ENCODE data around the gene PIK3AP1.

Gene PIK3AP1

DNA sequence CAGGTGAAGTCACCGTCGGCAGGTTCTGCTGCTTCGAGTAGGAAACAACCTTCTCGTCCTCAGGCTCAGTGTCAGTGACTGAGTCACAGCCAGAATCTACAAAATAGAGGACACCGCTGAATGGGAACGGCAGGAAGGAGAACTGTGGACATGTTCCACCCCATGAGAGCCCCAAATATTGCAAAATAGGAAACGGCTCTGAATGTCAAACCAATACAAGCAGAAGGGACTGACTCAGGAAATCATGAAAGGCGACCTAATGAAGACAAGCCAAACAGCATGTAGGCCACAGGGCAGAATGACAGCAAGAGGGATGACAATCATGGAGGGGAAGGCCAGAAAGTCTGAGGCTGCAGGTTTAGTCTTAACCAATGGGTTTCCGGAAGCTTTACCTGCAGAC, 63.5 kb downstream of the PIK3AP1 start:
- H3K27ac ChIP-seq (ENCODE audit: low read depth, low read length) = no peak overlapping the region
- H3K36me3 ChIP-seq (ENCODE audit: insufficient read depth, low read length) = no peaks in the 10 kb centered on the region
- no peaks in the 10 kb centered on the region for H3K4me1 ChIP-seq (ENCODE audit: control insufficient read depth, insufficient read depth, low read length, unreplicated experiment)
- no peak overlapping the region for H3K4me3 ChIP-seq (ENCODE audit: low read depth, low read length)
- H3K79me2 ChIP-seq (ENCODE audit: control insufficient read depth, insufficient read depth, low read length, unreplicated experiment) = no peaks in the 10 kb centered on the region
- no peak overlapping the region for H2AFZ ChIP-seq (ENCODE audit: low read length, unreplicated experiment)
- H3K27me3 ChIP-seq (ENCODE audit: insufficient read depth, low read length) = no peaks in the 10 kb centered on the region

DNA sequence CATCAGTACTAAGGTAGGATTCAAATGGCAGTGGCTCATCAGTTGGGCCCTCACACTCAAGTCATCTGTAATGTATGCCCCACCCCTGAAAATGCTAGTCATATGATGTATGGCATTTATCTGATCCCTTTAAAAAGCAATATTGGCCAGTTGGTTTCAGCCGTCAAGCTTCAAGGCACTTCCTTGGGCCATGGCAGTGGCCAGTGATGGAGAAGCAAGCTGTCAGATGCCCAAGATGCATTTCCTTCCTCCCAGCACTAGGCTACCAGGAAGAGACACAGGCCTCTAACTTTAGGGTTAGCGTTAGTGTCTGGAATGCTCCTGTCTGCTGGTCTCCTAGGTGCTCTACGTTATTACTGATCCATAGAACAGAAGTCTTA, 64.1 kb downstream of the PIK3AP1 start:
- no peaks in the 10 kb centered on the region for H3K79me2 ChIP-seq (ENCODE audit: control insufficient read depth, insufficient read depth, low read length, unreplicated experiment)
- H3K27ac ChIP-seq (ENCODE audit: low read depth, low read length) = no peak overlapping the region
- H3K4me3 ChIP-seq (ENCODE audit: low read depth, low read length) = no peak overlapping the region
- no peaks in the 10 kb centered on the region for H3K4me1 ChIP-seq (ENCODE audit: control insufficient read depth, insufficient read depth, low read length, unreplicated experiment)
- no peak overlapping the region for H2AFZ ChIP-seq (ENCODE audit: low read length, unreplicated experiment)
- peaks cover 5% of the 10 kb centered on the region; the same call in 1 of the 2 replicates for H3K27me3 ChIP-seq (ENCODE audit: insufficient read depth, low read length)
- no peaks in the 10 kb centered on the region for H3K36me3 ChIP-seq (ENCODE audit: insufficient read depth, low read length)

DNA sequence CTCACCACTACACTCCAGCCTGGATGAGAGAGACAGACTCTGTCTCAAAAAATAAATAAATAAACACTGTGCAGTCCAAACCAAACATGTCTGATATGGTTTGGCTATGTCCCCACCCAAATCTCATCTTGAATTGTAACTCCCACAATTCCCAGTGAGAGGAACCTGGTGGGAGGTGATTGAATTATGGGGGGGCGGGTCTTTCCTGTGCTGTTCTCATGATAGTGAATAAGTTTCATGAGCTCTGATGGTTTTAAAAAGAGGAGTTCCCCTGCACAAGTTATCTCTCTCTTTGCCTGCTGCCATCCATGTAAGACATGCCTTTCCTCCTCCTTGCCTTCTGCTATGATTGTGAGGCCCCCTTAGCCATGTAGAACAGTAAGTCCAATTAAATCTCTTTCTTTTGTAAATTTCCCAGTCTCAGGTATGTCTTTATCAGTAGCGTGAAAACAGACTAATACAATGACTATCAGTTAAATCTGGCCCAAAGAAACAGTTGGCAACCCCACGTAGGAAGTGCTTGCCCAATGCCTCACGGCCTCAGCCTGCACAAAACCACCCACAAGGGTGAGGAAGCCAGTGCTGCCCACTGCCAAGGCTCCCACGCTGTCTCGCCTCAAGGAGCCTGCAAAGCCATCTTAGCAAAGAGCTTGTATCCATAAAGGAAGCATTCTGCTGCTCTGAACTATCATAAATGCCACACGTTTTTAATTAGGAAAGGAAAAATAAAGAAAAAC, 64.7 kb downstream of the PIK3AP1 start:
- Histone ChIP-seq H3K27ac (ENCODE audit: low read depth, low read length) (no peak overlapping the region), H3K4me3 (ENCODE audit: low read depth, low read length) (no peak overlapping the region), H2AFZ (ENCODE audit: low read length, unreplicated experiment) (no peak overlapping the region), H3K36me3 (ENCODE audit: insufficient read depth, low read length) (no peaks in the 10 kb centered on the region), H3K4me1 (ENCODE audit: control insufficient read depth, insufficient read depth, low read length, unreplicated experiment) (no peaks in the 10 kb centered on the region), H3K79me2 (ENCODE audit: control insufficient read depth, insufficient read depth, low read length, unreplicated experiment) (no peaks in the 10 kb centered on the region), H3K27me3 (ENCODE audit: insufficient read depth, low read length) (peaks cover 10% of the 10 kb centered on the region)

DNA sequence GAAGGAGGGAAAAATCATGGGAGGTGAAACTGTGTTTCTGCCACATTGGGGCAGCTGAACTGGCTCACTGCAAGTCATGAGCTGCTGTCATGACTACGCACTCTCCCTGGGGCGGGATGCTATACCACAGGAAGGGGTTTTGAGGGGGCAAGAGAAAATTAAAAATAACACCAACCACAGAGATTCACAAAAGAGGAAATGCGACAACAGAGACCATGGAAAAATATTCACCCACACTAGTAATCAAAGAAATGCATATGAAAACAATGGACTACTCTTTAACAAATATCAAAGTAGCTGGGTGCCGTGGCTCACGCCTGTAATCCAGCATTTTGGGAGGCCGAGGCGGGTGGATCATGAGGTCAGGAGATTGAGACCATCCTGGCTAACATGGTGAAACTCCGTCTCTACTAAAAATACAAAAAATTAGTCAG, 68.3 kb downstream of the PIK3AP1 start:
- Histone ChIP-seq H3K79me2 (ENCODE audit: control insufficient read depth, insufficient read depth, low read length, unreplicated experiment) (no peaks in the 10 kb centered on the region), H3K4me3 (ENCODE audit: low read depth, low read length) (no peak overlapping the region), H3K4me1 (ENCODE audit: control insufficient read depth, insufficient read depth, low read length, unreplicated experiment) (no peaks in the 10 kb centered on the region), H3K27me3 (ENCODE audit: insufficient read depth, low read length) (peaks cover 30% of the 10 kb centered on the region), H3K27ac (ENCODE audit: low read depth, low read length) (no peak overlapping the region), H2AFZ (ENCODE audit: low read length, unreplicated experiment) (no peak overlapping the region), H3K36me3 (ENCODE audit: insufficient read depth, low read length) (no peaks in the 10 kb centered on the region)

DNA sequence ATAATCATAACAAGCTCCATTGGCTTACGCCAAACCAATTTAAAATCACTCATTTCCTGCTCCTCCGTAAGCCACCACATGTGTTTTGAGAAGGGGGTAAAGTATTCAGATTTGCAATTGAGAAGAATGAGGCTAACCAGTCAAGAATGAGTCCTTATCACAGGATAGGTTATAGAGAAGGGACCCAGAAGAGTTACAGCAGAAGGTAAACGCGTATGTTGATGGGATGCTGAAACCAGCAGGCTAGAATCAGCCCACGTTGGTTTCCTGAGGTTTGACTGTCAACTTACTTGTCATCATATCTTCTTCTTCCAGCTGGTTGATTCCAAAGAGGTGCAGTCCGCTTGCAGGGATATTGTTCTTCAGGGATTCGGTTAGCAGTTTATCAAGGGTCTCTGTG, 69.4 kb downstream of the PIK3AP1 start:
- no peaks in the 10 kb centered on the region for H3K4me1 ChIP-seq (ENCODE audit: control insufficient read depth, insufficient read depth, low read length, unreplicated experiment)
- no peaks in the 10 kb centered on the region for H3K36me3 ChIP-seq (ENCODE audit: insufficient read depth, low read length)
- no peak overlapping the region for H3K27ac ChIP-seq (ENCODE audit: low read depth, low read length)
- no peak overlapping the region for H3K4me3 ChIP-seq (ENCODE audit: low read depth, low read length)
- no peaks in the 10 kb centered on the region for H3K79me2 ChIP-seq (ENCODE audit: control insufficient read depth, insufficient read depth, low read length, unreplicated experiment)
- peaks cover 33% of the 10 kb centered on the region for H3K27me3 ChIP-seq (ENCODE audit: insufficient read depth, low read length)
- no peak overlapping the region for H2AFZ ChIP-seq (ENCODE audit: low read length, unreplicated experiment)

DNA sequence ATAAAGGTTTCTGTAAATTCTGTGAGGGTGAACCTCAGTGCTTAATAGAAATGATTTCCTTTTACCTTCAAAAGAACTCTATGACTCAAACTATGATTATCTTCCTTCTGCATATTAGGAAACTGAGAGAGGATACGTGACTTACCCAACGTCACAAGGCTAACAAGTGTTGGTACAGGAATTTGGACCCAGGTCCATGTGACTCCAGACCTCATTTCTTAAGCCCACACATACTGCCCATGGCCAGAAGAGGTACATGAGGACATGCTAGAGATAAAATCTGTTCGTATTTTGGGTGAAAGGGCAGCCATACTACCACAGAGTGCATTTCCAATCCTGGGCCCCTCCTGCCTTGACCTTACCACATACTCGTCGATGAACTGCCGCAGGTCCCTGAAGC, 72.0 kb downstream of the PIK3AP1 start:
- no peak overlapping the region for H3K4me3 ChIP-seq (ENCODE audit: low read depth, low read length)
- no peaks in the 10 kb centered on the region for H3K4me1 ChIP-seq (ENCODE audit: control insufficient read depth, insufficient read depth, low read length, unreplicated experiment)
- no peak overlapping the region for H2AFZ ChIP-seq (ENCODE audit: low read length, unreplicated experiment)
- no peaks in the 10 kb centered on the region for H3K79me2 ChIP-seq (ENCODE audit: control insufficient read depth, insufficient read depth, low read length, unreplicated experiment)
- peaks cover 33% of the 10 kb centered on the region for H3K27me3 ChIP-seq (ENCODE audit: insufficient read depth, low read length)
- H3K36me3 ChIP-seq (ENCODE audit: insufficient read depth, low read length) = no peaks in the 10 kb centered on the region
- no peak overlapping the region for H3K27ac ChIP-seq (ENCODE audit: low read depth, low read length)

DNA sequence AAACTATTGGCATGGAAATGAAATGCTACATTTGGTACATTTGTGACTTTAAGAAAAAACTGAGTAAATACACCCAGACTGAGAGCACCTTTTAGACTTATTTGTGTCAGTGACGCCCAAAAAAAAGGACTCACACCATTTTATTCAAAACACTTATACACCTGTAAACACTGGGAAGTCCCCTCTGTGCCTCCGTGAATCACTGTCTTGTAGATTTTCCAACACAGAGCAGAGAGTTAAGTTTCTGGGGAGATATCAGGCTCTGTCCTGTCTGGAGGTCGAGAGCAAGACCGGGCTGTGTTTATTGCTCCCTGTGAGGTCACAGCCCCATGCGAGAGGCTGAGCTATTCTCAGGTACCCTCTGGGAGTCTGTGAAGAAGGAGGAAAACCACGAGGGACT, 72.8 kb downstream of the PIK3AP1 start:
- Histone ChIP-seq H2AFZ (ENCODE audit: low read length, unreplicated experiment) (no peak overlapping the region), H3K79me2 (ENCODE audit: control insufficient read depth, insufficient read depth, low read length, unreplicated experiment) (no peaks in the 10 kb centered on the region), H3K4me3 (ENCODE audit: low read depth, low read length) (no peak overlapping the region), H3K36me3 (ENCODE audit: insufficient read depth, low read length) (no peaks in the 10 kb centered on the region), H3K27me3 (ENCODE audit: insufficient read depth, low read length) (peaks cover 33% of the 10 kb centered on the region), H3K4me1 (ENCODE audit: control insufficient read depth, insufficient read depth, low read length, unreplicated experiment) (no peaks in the 10 kb centered on the region), H3K27ac (ENCODE audit: low read depth, low read length) (no peak overlapping the region)

DNA sequence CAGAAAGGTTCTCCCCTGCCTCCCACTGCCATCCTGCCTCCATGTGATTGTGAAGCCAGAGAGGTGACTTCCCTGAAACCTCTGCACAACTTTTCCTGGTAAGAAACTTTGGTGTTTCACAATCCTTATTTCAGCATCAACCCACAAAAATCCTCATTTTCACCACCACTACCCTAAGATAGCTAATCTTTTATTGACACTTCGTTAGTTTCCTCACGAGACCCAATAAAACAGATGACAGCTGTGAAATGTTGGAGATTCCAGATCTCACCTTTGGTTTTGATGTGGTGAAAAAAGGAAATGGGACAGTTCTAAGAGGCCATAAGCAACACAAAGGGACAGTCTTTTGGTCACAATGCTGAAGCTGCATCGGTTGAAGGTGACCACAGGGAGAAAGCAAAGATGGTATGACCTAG, 73.6 kb downstream of the PIK3AP1 start:
- H3K4me3 ChIP-seq (ENCODE audit: low read depth, low read length) = no peak overlapping the region
- H2AFZ ChIP-seq (ENCODE audit: low read length, unreplicated experiment) = no peak overlapping the region
- H3K27ac ChIP-seq (ENCODE audit: low read depth, low read length) = no peak overlapping the region
- no peaks in the 10 kb centered on the region for H3K36me3 ChIP-seq (ENCODE audit: insufficient read depth, low read length)
- H3K79me2 ChIP-seq (ENCODE audit: control insufficient read depth, insufficient read depth, low read length, unreplicated experiment) = no peaks in the 10 kb centered on the region
- no peaks in the 10 kb centered on the region for H3K4me1 ChIP-seq (ENCODE audit: control insufficient read depth, insufficient read depth, low read length, unreplicated experiment)
- H3K27me3 ChIP-seq (ENCODE audit: insufficient read depth, low read length) = peaks cover 33% of the 10 kb centered on the region

DNA sequence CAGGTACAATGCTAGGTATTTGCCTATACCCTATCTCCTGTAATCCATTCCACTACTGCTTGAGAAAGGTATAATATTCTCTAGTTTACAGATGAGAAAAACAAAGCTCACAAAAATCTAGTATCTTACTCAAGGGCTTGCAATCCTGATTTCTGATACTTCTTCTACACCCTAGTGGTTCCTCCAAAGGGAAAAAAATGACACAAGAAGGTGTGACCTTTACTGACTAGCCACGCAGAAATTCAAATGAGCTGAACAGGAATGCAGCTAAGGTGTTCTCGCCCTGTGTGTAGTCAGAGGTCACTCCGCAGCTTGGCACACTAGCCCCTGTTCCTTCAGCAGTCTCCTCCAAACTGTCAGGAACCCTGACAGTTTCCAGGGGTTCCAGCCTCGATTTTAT, 74.0 kb downstream of the PIK3AP1 start:
- no peak overlapping the region for H3K27ac ChIP-seq (ENCODE audit: low read depth, low read length)
- no peak overlapping the region for H2AFZ ChIP-seq (ENCODE audit: low read length, unreplicated experiment)
- H3K4me1 ChIP-seq (ENCODE audit: control insufficient read depth, insufficient read depth, low read length, unreplicated experiment) = no peaks in the 10 kb centered on the region
- peaks cover 30% of the 10 kb centered on the region for H3K27me3 ChIP-seq (ENCODE audit: insufficient read depth, low read length)
- H3K4me3 ChIP-seq (ENCODE audit: low read depth, low read length) = no peak overlapping the region
- H3K79me2 ChIP-seq (ENCODE audit: control insufficient read depth, insufficient read depth, low read length, unreplicated experiment) = no peaks in the 10 kb centered on the region
- H3K36me3 ChIP-seq (ENCODE audit: insufficient read depth, low read length) = no peaks in the 10 kb centered on the region

DNA sequence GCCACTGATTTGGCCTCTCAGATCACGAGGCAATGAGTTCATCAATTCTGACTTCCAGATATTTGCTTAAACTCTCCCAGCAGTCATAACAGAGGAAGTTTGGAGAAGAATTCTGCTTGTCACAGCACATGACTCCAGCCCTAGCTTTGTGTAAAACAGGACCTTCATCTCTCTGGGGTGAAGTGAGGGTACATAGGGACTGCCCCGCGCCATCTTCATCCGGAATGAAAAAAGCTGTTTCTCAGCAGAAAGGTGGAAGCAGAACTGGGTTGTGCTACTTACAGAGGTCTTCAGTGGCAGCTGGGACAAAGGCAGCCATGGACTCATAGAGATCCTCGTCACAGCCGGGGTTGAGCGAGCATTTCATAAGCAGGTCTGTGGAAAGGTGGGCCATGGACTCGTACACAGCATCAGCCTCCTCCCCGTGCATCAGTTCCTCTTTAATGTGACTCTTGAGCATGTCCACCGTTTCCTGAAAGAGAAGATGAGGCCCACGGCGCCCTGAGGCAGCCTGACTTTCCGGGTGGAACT, 75.1 kb downstream of the PIK3AP1 start:
- Histone ChIP-seq H3K36me3 (ENCODE audit: insufficient read depth, low read length) (no peaks in the 10 kb centered on the region), H2AFZ (ENCODE audit: low read length, unreplicated experiment) (no peak overlapping the region), H3K4me3 (ENCODE audit: low read depth, low read length) (no peak overlapping the region), H3K27ac (ENCODE audit: low read depth, low read length) (no peak overlapping the region), H3K27me3 (ENCODE audit: insufficient read depth, low read length) (peaks cover 20% of the 10 kb centered on the region), H3K4me1 (ENCODE audit: control insufficient read depth, insufficient read depth, low read length, unreplicated experiment) (no peaks in the 10 kb centered on the region), H3K79me2 (ENCODE audit: control insufficient read depth, insufficient read depth, low read length, unreplicated experiment) (no peaks in the 10 kb centered on the region)

DNA sequence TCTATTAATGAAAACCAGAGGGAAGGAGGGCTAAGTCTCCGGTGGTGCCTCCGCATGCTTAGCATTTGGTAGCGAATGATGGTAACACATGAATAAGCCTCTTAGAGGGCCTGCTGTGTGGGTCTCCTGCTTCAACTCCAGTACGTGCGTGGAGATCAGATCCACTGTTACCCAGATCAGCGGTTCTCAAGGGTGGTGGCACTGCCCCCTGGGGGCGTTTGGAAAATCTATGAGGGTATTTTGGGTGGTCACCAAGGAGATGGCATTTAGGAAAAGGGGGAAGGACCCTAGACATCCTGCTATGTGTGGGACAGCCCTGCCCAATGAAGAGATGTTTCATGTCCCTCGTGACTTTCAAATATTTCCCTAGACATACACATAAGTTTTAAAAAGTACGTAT, 76.4 kb downstream of the PIK3AP1 start:
- no peak overlapping the region for H3K27ac ChIP-seq (ENCODE audit: low read depth, low read length)
- no peaks in the 10 kb centered on the region for H3K79me2 ChIP-seq (ENCODE audit: control insufficient read depth, insufficient read depth, low read length, unreplicated experiment)
- H3K4me1 ChIP-seq (ENCODE audit: control insufficient read depth, insufficient read depth, low read length, unreplicated experiment) = no peaks in the 10 kb centered on the region
- H3K27me3 ChIP-seq (ENCODE audit: insufficient read depth, low read length) = peaks cover 15% of the 10 kb centered on the region
- H2AFZ ChIP-seq (ENCODE audit: low read length, unreplicated experiment) = no peak overlapping the region
- H3K4me3 ChIP-seq (ENCODE audit: low read depth, low read length) = no peak overlapping the region
- H3K36me3 ChIP-seq (ENCODE audit: insufficient read depth, low read length) = no peaks in the 10 kb centered on the region

Measured in ACC112 (cell line).